ENCODE data around the gene GALNT2. TPM values are rescaled to one million over a fixed set of nuclear protein-coding genes. Genes with fewer than 3 reads are reported as not detected.

Gene GALNT2
- total and polyA plus RNA-seq, 2 experiments from 2014 or later: 17.8 to 48.3 TPM

- TF ChIP-seq ZNF462 (CRISPR knock-in tag; IDR thresholded peaks at IDR 0.05) (no peak), EZH2 (IDR thresholded peaks at IDR 0.05; ENCODE audit: low read depth, unreplicated experiment) (no peak), ZNF331 (CRISPR knock-in tag; IDR thresholded peaks at IDR 0.05; ENCODE audit: low read depth) (no peak)
Measured at GRCh38 chr1:230212405-230212936, 145.4 kb downstream of the GALNT2 start (continued).

- Histone ChIP-seq H3K4me2 (no peak overlapping the region), H3F3A (replicated peaks; ENCODE audit: low read depth) (no peaks in the 10 kb centered on the region), H3K4me3 (no peak overlapping the region), H3K36me3 (ENCODE audit: insufficient read depth) (no peaks in the 10 kb centered on the region), H3K27ac (ENCODE audit: low read depth) (no peak overlapping the region), H3K79me2 (replicated peaks; ENCODE audit: insufficient read depth) (peaks cover 5% of the 10 kb centered on the region), H4K20me1 (replicated peaks; ENCODE audit: insufficient read depth) (no peaks in the 10 kb centered on the region; the same call in none of the 2 replicates), H2AFZ (no peak overlapping the region), H3K9me2 (ENCODE audit: insufficient read depth) (no peaks in the 10 kb centered on the region), H3K27me3 (ENCODE audit: insufficient read depth) (no peaks in the 10 kb centered on the region), H3K4me1 (ENCODE audit: insufficient read depth) (no peaks in the 10 kb centered on the region; the same call in 1 of the 2 replicates)
- Mint-ChIP-seq H3K27ac (no peak overlapping the region), H3K4me3 (no peak overlapping the region), H3K4me1 (peaks cover 19% of the 10 kb centered on the region), H3K36me3 (ENCODE audit: low read depth) (no peaks in the 10 kb centered on the region), H3K9me3 (no peaks in the 10 kb centered on the region), H3K27me3 (ENCODE audit: insufficient read depth, low read depth, poor library complexity) (peaks cover 5% of the 10 kb centered on the region)
- peak; percentile 79 for ATAC-seq
- DNase-seq (ENCODE audit: low spot score): peak; percentile 34
- TF ChIP-seq CREB1 (CRISPR knock-in tag; IDR thresholded peaks at IDR 0.05; ENCODE audit: low read depth): no peak
- TF ChIP-seq STAT1 (IDR thresholded peaks at IDR 0.05; ENCODE audit: unreplicated experiment): no peak
- peak; percentile 15 to 53; a peak in 2 of 4 replicates for TF ChIP-seq CTCF (conservative IDR thresholded peaks at IDR 0.05; ENCODE audit: low read depth in 2 of 2)
- no peak for TF ChIP-seq EZH2phosphoT487 (IDR thresholded peaks at IDR 0.05; ENCODE audit: unreplicated experiment)
- TF ChIP-seq REST (IDR thresholded peaks at IDR 0.05; ENCODE audit: unreplicated experiment): no peak
Measured at GRCh38 chr1:230215031-230215430, 148.0 kb downstream of the GALNT2 start.

Data from GM23338 (cell line).